Hepatic stellate cell (primary cell): ENCODE results near the gene NBPF1.
A peak's percentile ranks its signal among the peaks of the same experiment; 100 is the strongest.
"Not testable (repeated sequence)": the region's sequence is repeated elsewhere in the genome, so short reads cannot be mapped to it uniquely, and the experiment has no call there.

Source experiments
- DNase-seq: peaks from one replicate; pipeline ENCODE4 v3.0.0; 2011; ENCODE audit warnings: low spot score

NBPF1 gene

GRCh38 chr1:16621681-16622315 lies 8.4 kb upstream of the NBPF1 start:
- DNase-seq: not testable (repeated sequence)

GRCh38 chr1:16621300-16621658 lies 7.9 kb upstream of the NBPF1 start:
- no peak for DNase-seq

- not testable (repeated sequence) for DNase-seq
Measured at GRCh38 chr1:16619803-16620501, 6.6 kb upstream of the NBPF1 start.

- no peak for DNase-seq
Measured at GRCh38 chr1:16618719-16619118, 5.4 kb upstream of the NBPF1 start.

GRCh38 chr1:16617778-16618580 lies 4.6 kb upstream of the NBPF1 start:
- DNase-seq: no peak

- no peak for DNase-seq
Measured at GRCh38 chr1:16617114-16617631, 3.8 kb upstream of the NBPF1 start.

- DNase-seq: no peak
Measured at GRCh38 chr1:16615253-16616252, 2.2 kb upstream of the NBPF1 start.

GRCh38 chr1:16614361-16615252 lies 1.2 kb upstream of the NBPF1 start:
- DNase-seq: no peak

- peak; percentile 86 for DNase-seq
Measured at GRCh38 chr1:16612332-16613172, 812 bp downstream of the NBPF1 start.

GRCh38 chr1:16611981-16612331 lies 1.4 kb downstream of the NBPF1 start:
- not testable (repeated sequence) for DNase-seq

- not testable (repeated sequence) for DNase-seq
Measured at GRCh38 chr1:16611164-16611563, 2.2 kb downstream of the NBPF1 start.

- DNase-seq: not testable (repeated sequence)
Measured at GRCh38 chr1:16610553-16610952, 2.8 kb downstream of the NBPF1 start.

- DNase-seq: not testable (repeated sequence)
Measured at GRCh38 chr1:16609761-16610160, 3.6 kb downstream of the NBPF1 start.

- no peak for DNase-seq
Measured at GRCh38 chr1:16608838-16609560, 4.4 kb downstream of the NBPF1 start.

- not testable (repeated sequence) for DNase-seq
Measured at GRCh38 chr1:16607853-16608815, 5.2 kb downstream of the NBPF1 start.

GRCh38 chr1:16607433-16607851 lies 5.9 kb downstream of the NBPF1 start:
- no peak for DNase-seq

- DNase-seq: not testable (repeated sequence)
Measured at GRCh38 chr1:16606666-16607432, 6.5 kb downstream of the NBPF1 start.
